Tibial nerve (tissue), 4 donors: ENCODE results near the gene EXOC6B. TPM values are rescaled to one million over a fixed set of nuclear protein-coding genes. Genes with fewer than 3 reads are reported as not detected.

Experiments
- DNase-seq, 2 donors: peaks; one replicate each; pipeline ENCODE4 v3.0.0-alpha.2; 2019; ENCODE audit warnings: low spot score in 2 of 2
- H3K27ac ChIP-seq, 4 donors: fragments of 200-600 bp; sonication (generic) in 3 of 4; one replicate each; pipeline ENCODE4 v1.5.1; 2017 to 2019; ENCODE audit warnings: mild to moderate bottlenecking in 1 of 4
- H3K27me3 ChIP-seq, 2 donors: fragments of 200-600 bp; sonication (generic) in 1 of 2; one replicate each; pipeline versions ENCODE4 v1.5.1 to v1.6.0; 2017 to 2019
- H3K36me3 ChIP-seq, 3 donors: fragments of 200-600 bp; sonication (generic); one replicate each; pipeline ENCODE4 v1.5.1; 2018 to 2019
- H3K4me1 ChIP-seq, 4 donors: fragments of 200-600 bp; sonication (generic) in 3 of 4; one replicate each; pipeline ENCODE4 v1.5.1; 2017 to 2019
- H3K4me3 ChIP-seq, 4 donors: fragments of 200-600 bp; sonication (generic) in 3 of 4; one replicate each; pipeline ENCODE4 v1.5.1; 2017 to 2019; ENCODE audit warnings: mild to moderate bottlenecking in 1 of 4, moderate library complexity in 1 of 4
- H3K9me3 ChIP-seq, 4 donors: fragments of 200-600 bp; sonication (generic) in 3 of 4; one replicate each; pipeline ENCODE4 v1.5.1; 2017 to 2019
- CTCF ChIP-seq, 5 experiments: fragments of 200-600 bp in 3 of 5; fragments of 450-650 bp in 2 of 5; sonication (generic) in 3 of 5; IDR thresholded peaks; one replicate each; pipeline ENCODE4 v1.5.1; 2016 to 2019; ENCODE audit warnings: antibody characterized with exemption in 5 of 5, mild to moderate bottlenecking in 3 of 5, moderate library complexity in 2 of 5
- EP300 ChIP-seq, 2 donors: sonication (generic); formaldehyde crosslinking; IDR thresholded peaks; one replicate each; pipeline ENCODE4 v1.6.1; 2017; ENCODE audit warnings: antibody characterized with exemption in 2 of 2, mild to moderate bottlenecking in 1 of 2
- POLR2A ChIP-seq, 2 donors: fragments of 450-650 bp; IDR thresholded peaks; one replicate each; pipeline ENCODE4 v1.6.1; 2017; ENCODE audit warnings: antibody characterized with exemption in 2 of 2, mild to moderate bottlenecking in 2 of 2, moderate library complexity in 2 of 2
- WGBS, 2 donors: methylation state at CpG; one replicate each; pipeline ENCODE4 v1.1.5; 2018; 5-methylcytosine and 5-hydroxymethylcytosine counted together
- total RNA-seq, 4 donors: library from RNA; depleted of rRNA; stranded (reverse); fragments of >200 nt; gene quantifications; one replicate each; pipeline ENCODE4 v1.1.0, GENCODE V29; 2016

Gene EXOC6B
- total RNA-seq, 4 donors from 2014 or later = 22.1 to 41.1 (median 30.3) TPM

- WGBS, 2 donors = 85 to 98% methylated on average over 2 of the region's 2 CpGs
- Histone ChIP-seq H3K4me3 (no peak overlapping the region), H3K9me3 (peaks cover 0 to 3% (median 0%) of the 10 kb centered on the region in 4 donors), H3K4me1 (peaks cover 0 to 13% (median 3%) of the 10 kb centered on the region in 4 donors), H3K27ac (no peak overlapping the region), H3K36me3 (no peaks in the 10 kb centered on the region), H3K27me3 (no peaks in the 10 kb centered on the region)
- no peak for DNase-seq
- TF ChIP-seq CTCF (IDR thresholded peaks at IDR 0.05) (no peak), POLR2A (IDR thresholded peaks at IDR 0.05) (no peak), EP300 (IDR thresholded peaks at IDR 0.05) (no peak)
Measured at GRCh38 chr2:72673279-72673678, 152.6 kb downstream of the EXOC6B start.

GRCh38 chr2:72669121-72669520 is 156.7 kb downstream of the EXOC6B start:
- no peak overlapping the region for H3K27ac ChIP-seq
- peaks cover 0 to 15% (median 0%) of the 10 kb centered on the region in 3 donors for H3K36me3 ChIP-seq
- peaks cover 0 to 40% (median 7%) of the 10 kb centered on the region in 4 donors for H3K9me3 ChIP-seq
- H3K4me3 ChIP-seq = no peak overlapping the region
- 72 to 73% methylated on average over 4 of the region's 4 CpGs for WGBS, 2 donors
- no peaks in the 10 kb centered on the region for H3K27me3 ChIP-seq
- no peaks in the 10 kb centered on the region for H3K4me1 ChIP-seq
- no peak for DNase-seq
- TF ChIP-seq POLR2A (IDR thresholded peaks at IDR 0.05) (no peak), EP300 (IDR thresholded peaks at IDR 0.05) (no peak), CTCF (IDR thresholded peaks at IDR 0.05) (no peak)

GRCh38 chr2:72668647-72669046 is 157.2 kb downstream of the EXOC6B start:
- H3K4me1 ChIP-seq = no peaks in the 10 kb centered on the region
- H3K9me3 ChIP-seq = peaks cover 0 to 40% (median 7%) of the 10 kb centered on the region in 4 donors
- peaks cover 0 to 15% (median 0%) of the 10 kb centered on the region in 3 donors for H3K36me3 ChIP-seq
- WGBS, 2 donors = 94 to 98% methylated on average over 4 of the region's 4 CpGs
- H3K4me3 ChIP-seq = no peak overlapping the region
- no peak overlapping the region for H3K27ac ChIP-seq
- H3K27me3 ChIP-seq = no peaks in the 10 kb centered on the region
- no peak for TF ChIP-seq POLR2A (IDR thresholded peaks at IDR 0.05)
- no peak for TF ChIP-seq EP300 (IDR thresholded peaks at IDR 0.05)
- no peak for TF ChIP-seq CTCF (IDR thresholded peaks at IDR 0.05)
- DNase-seq = no peak

- Histone ChIP-seq H3K36me3 (peaks cover 0 to 19% (median 0%) of the 10 kb centered on the region in 3 donors), H3K4me1 (no peaks in the 10 kb centered on the region), H3K4me3 (no peak overlapping the region), H3K27me3 (no peaks in the 10 kb centered on the region), H3K27ac (no peak overlapping the region), H3K9me3 (peaks cover 0 to 40% (median 7%) of the 10 kb centered on the region in 4 donors)
- TF ChIP-seq POLR2A (IDR thresholded peaks at IDR 0.05) = no peak
- TF ChIP-seq EP300 (IDR thresholded peaks at IDR 0.05) = no peak
- no peak for TF ChIP-seq CTCF (IDR thresholded peaks at IDR 0.05)
- 98 to 99% methylated on average over 2 of the region's 2 CpGs for WGBS, 2 donors
- DNase-seq = no peak
Measured at GRCh38 chr2:72665448-72665847, 160.4 kb downstream of the EXOC6B start.

- Histone ChIP-seq H3K27me3 (no peaks in the 10 kb centered on the region), H3K36me3 (peaks cover 0 to 13% (median 0%) of the 10 kb centered on the region in 3 donors), H3K4me3 (no peak overlapping the region), H3K27ac (no peak overlapping the region), H3K4me1 (no peaks in the 10 kb centered on the region), H3K9me3 (peaks cover 0 to 27% (median 3%) of the 10 kb centered on the region in 4 donors)
- no peak for DNase-seq
- TF ChIP-seq CTCF (IDR thresholded peaks at IDR 0.05) (no peak), EP300 (IDR thresholded peaks at IDR 0.05) (no peak), POLR2A (IDR thresholded peaks at IDR 0.05) (no peak)
- 84 to 92% methylated on average over 2 of the region's 2 CpGs for WGBS, 2 donors
Measured at GRCh38 chr2:72661985-72662384, 163.8 kb downstream of the EXOC6B start.
